ENCODE data around the gene NCOA7. TPM values are rescaled to one million over a fixed set of nuclear protein-coding genes. Genes with fewer than 3 reads are reported as not detected.

The NCOA7 gene
- total and polyA plus RNA-seq, 9 of the 15 experiments (the other 6 are each of a cell fraction or from before 2014, with no cell fraction given): 5.8 to 14.6 (median 9.3) TPM

GRCh38 chr6:125780540-125781313, 10.0 kb upstream of the NCOA7 start (continued):
- TF ChIP-seq ZNF318 (IDR thresholded peaks at IDR 0.05; ENCODE audit: borderline replicate concordance in 1 of 2, low read depth in 1 of 2): no peak; a peak in 1 of 4 replicates
- no peak for TF ChIP-seq ZNF316 (IDR thresholded peaks at IDR 0.05)
- peak; percentile 15; the same call in 1 of the 2 replicates for TF ChIP-seq STAT6 (CRISPR knock-in tag; IDR thresholded peaks at IDR 0.05)
- TF ChIP-seq STAG1 (CRISPR knock-in tag; IDR thresholded peaks at IDR 0.05; ENCODE audit: borderline replicate concordance): no peak
- no peak for TF ChIP-seq BCL6 (CRISPR knock-in tag; IDR thresholded peaks at IDR 0.05)
- TF ChIP-seq ZFP1 (CRISPR knock-in tag; IDR thresholded peaks at IDR 0.05): no peak
- TF ChIP-seq CBX1 (IDR thresholded peaks at IDR 0.05; ENCODE audit: low read depth): no peak
- no peak; the same call in 1 of the 2 replicates for TF ChIP-seq DMBX1 (CRISPR knock-in tag; IDR thresholded peaks at IDR 0.05; ENCODE audit: borderline replicate concordance)
- TF ChIP-seq RNF219 (CRISPR knock-in tag; IDR thresholded peaks at IDR 0.05): no peak
- peak; percentile 83; the same call in 1 of the 2 replicates for TF ChIP-seq BRD4 (IDR thresholded peaks at IDR 0.05)
- TF ChIP-seq RAD21 (CRISPR knock-in tag; conservative IDR thresholded peaks at IDR 0.05 in 1 of 2, IDR thresholded peaks at IDR 0.05 in 1 of 2): no peak
- TF ChIP-seq HDAC8 (tag; IDR thresholded peaks at IDR 0.05): 0 out of 2 replicates have a peak, but pooled peaks have one; percentile 28
- no peak for TF ChIP-seq ETS2 (tag; IDR thresholded peaks at IDR 0.05; ENCODE audit: borderline replicate concordance, poor library complexity, severe bottlenecking)
